Measurements from ENCODE around the gene FBN2. TPM values are rescaled to one million over a fixed set of nuclear protein-coding genes. Genes with fewer than 3 reads are reported as not detected.

Gene FBN2
- total and polyA plus RNA-seq, 8 donors = 2.7 to 64.3 (median 54.3) TPM

GRCh38 chr5:128362370-128362769 is 175.7 kb downstream of the FBN2 start:
- intact Hi-C loops (cut with DNase I) = no loop called here
- Histone ChIP-seq H3K9me3 (no peaks in the 10 kb centered on the region), H3K27me3 (no peaks in the 10 kb centered on the region), H3K4me3 (no peak overlapping the region), H3K27ac (no peak overlapping the region), H3K36me3 (no peaks in the 10 kb centered on the region), H3K4me1 (no peaks in the 10 kb centered on the region)
- no peak for TF ChIP-seq CTCF (IDR thresholded peaks at IDR 0.05)
- ATAC-seq (no peak), DNase-seq (no peak)

DNA sequence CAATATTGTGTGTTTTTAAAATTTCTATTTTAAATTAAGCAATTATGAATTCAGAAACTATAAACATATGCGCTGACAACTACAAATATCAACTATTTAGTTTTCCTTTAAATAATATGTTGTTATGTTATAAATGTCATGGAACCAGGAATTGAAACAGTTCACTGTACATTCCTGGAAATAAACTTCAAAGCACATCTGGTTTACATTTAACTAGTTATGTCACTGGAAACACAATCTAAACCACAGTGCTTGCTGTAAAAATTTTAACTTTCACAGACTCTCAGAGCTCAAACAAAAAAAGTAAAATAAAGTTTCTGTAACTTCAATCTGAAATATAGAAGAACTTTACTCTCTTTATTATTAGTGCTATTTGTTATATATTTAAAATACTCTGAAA is 179.2 kb downstream of the FBN2 start:
- no peaks in the 10 kb centered on the region for H3K27me3 ChIP-seq
- H3K4me1 ChIP-seq = no peaks in the 10 kb centered on the region
- no peak for TF ChIP-seq CTCF (IDR thresholded peaks at IDR 0.05)
- H3K9me3 ChIP-seq = no peaks in the 10 kb centered on the region
- no peaks in the 10 kb centered on the region for H3K36me3 ChIP-seq
- DNase-seq (no peak), ATAC-seq (no peak)
- H3K4me3 ChIP-seq = no peak overlapping the region
- intact Hi-C loops (cut with DNase I) = no loop called here
- no peak overlapping the region for H3K27ac ChIP-seq

GRCh38 chr5:128357226-128357625 is 180.8 kb downstream of the FBN2 start:
- no peaks in the 10 kb centered on the region for H3K4me1 ChIP-seq
- intact Hi-C loops (cut with DNase I) = no loop called here
- H3K36me3 ChIP-seq = no peaks in the 10 kb centered on the region
- H3K9me3 ChIP-seq = no peaks in the 10 kb centered on the region
- no peak for ATAC-seq
- H3K27me3 ChIP-seq = no peaks in the 10 kb centered on the region
- TF ChIP-seq CTCF (IDR thresholded peaks at IDR 0.05) = no peak
- no peak for DNase-seq
- H3K27ac ChIP-seq = no peak overlapping the region
- no peak overlapping the region for H3K4me3 ChIP-seq

GRCh38 chr5:128355961-128356360 is 182.1 kb downstream of the FBN2 start:
- DNase-seq = no peak
- H3K27me3 ChIP-seq = no peaks in the 10 kb centered on the region
- H3K36me3 ChIP-seq = no peaks in the 10 kb centered on the region
- no peak for TF ChIP-seq CTCF (IDR thresholded peaks at IDR 0.05)
- intact Hi-C loops (cut with DNase I) = no loop called here
- no peaks in the 10 kb centered on the region for H3K4me1 ChIP-seq
- ATAC-seq = no peak
- no peak overlapping the region for H3K4me3 ChIP-seq
- no peak overlapping the region for H3K27ac ChIP-seq
- H3K9me3 ChIP-seq = no peaks in the 10 kb centered on the region

DNA sequence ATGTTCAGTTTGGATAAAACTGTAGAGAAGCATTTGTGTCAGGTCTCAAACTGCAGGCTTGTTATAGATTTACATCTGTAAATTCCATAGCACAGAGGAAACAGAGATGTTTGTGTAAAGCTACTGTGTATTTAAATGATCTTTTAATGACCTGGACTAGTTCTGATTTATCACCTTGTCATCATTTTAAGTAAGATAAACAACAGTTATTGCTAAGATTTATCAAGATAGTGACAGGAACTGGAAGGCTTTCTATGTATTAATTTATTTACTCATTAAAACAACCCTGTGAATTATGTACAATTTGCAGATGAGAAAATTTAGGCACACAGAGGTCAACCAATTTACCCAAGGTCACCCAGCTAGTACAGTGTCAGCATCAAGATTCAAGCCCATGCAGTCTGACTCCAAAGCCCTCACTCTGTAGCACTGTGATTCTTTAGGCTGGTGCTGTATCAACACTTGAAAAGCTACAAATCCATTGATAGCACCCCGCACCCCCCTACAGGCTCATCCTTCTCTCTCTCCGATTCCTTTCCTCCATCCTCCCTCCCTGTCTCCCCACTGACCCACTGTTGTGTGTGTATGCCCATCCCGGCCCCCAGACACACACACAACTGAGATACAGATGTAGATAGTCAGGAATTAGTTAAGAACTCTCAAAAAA is 184.5 kb downstream of the FBN2 start:
- H3K4me1 ChIP-seq = no peaks in the 10 kb centered on the region
- DNase-seq (no peak), ATAC-seq (no peak)
- no peak overlapping the region for H3K27ac ChIP-seq
- no peaks in the 10 kb centered on the region for H3K9me3 ChIP-seq
- H3K36me3 ChIP-seq = no peaks in the 10 kb centered on the region
- no peaks in the 10 kb centered on the region for H3K27me3 ChIP-seq
- TF ChIP-seq CTCF (IDR thresholded peaks at IDR 0.05) = no peak
- H3K4me3 ChIP-seq = no peak overlapping the region
- intact Hi-C loops (cut with DNase I) = no loop called here
